CD14-positive monocyte (primary cell): ENCODE data around the gene AFF2. TPM values are rescaled to one million over a fixed set of nuclear protein-coding genes. Genes with fewer than 3 reads are reported as not detected.

ENCODE experiments used
- DNase-seq, 3 donors: peaks; one replicate each; pipeline ENCODE4 v3.0.0-alpha.2; 2011 to 2022
- H2AFZ ChIP-seq: 2 replicates; pipeline ENCODE4 v1.6.0; 2012; ENCODE audit warnings: mild to moderate bottlenecking, low read depth, low read length, inconsistent platforms; ENCODE audit not compliant: insufficient read depth, poor library complexity, severe bottlenecking
- H3K27ac ChIP-seq, 2 donors: 1 replicate in 1 of 2; 2 replicates in 1 of 2; pipeline ENCODE4 v1.5.1; 2012 to 2013; ENCODE audit warnings: low read length in 2 of 2, control low read depth in 1 of 2, inconsistent platforms in 1 of 2, low read depth in 1 of 2, mild to moderate bottlenecking in 1 of 2
- H3K27me3 ChIP-seq, 2 donors: one replicate each; pipeline versions ENCODE4 v1.6.0 to v1.6.1; 2011 to 2013; ENCODE audit warnings: low read length in 2 of 2; ENCODE audit not compliant: control insufficient read depth in 2 of 2, insufficient read depth in 2 of 2
- H3K36me3 ChIP-seq, 2 donors: replicated peaks in 1 of 2; 1 replicate in 1 of 2; 2 replicates in 1 of 2; pipeline versions ENCODE4 v1.5.1 to v1.6.1; 2012 to 2013; ENCODE audit warnings: low read length in 2 of 2, control low read depth in 1 of 2, inconsistent platforms in 1 of 2, mild to moderate bottlenecking in 1 of 2; ENCODE audit not compliant: insufficient read depth in 2 of 2, control insufficient read depth in 1 of 2
- H3K4me1 ChIP-seq, 2 donors: 1 replicate in 1 of 2; 2 replicates in 1 of 2; pipeline versions ENCODE4 v1.5.1 to v1.6.1; 2012 to 2013; ENCODE audit warnings: low read length in 2 of 2, control low read depth in 1 of 2, inconsistent platforms in 1 of 2, mild to moderate bottlenecking in 1 of 2, moderate library complexity in 1 of 2; ENCODE audit not compliant: insufficient read depth in 2 of 2, control insufficient read depth in 1 of 2
- H3K4me2 ChIP-seq: replicated peaks from 2 replicates; pipeline ENCODE3; 2012; ENCODE audit warnings: low read length, moderate library complexity, mild to moderate bottlenecking; ENCODE audit not compliant: poor library complexity, severe bottlenecking; ENCODE audit errors: extremely low read depth
- H3K4me3 ChIP-seq, 3 experiments: fragments of 200-600 bp in 1 of 3; sonication (generic) in 1 of 3; replicated peaks in 1 of 3; 1 replicate in 2 of 3; 2 replicates in 1 of 3; pipeline ENCODE4 v1.5.1; 2011 to 2013; ENCODE audit warnings: low read length in 3 of 3, mild to moderate bottlenecking in 3 of 3, control low read depth in 2 of 3, low read depth in 2 of 3, inconsistent platforms in 1 of 3, moderate library complexity in 1 of 3
- H3K79me2 ChIP-seq: 2 replicates; pipeline ENCODE4 v1.6.0; 2012; ENCODE audit warnings: mild to moderate bottlenecking, control low read depth, inconsistent platforms, low read length, moderate library complexity; ENCODE audit not compliant: insufficient read depth
- H3K9ac ChIP-seq: 2 replicates; pipeline ENCODE4 v1.6.0; 2017; ENCODE audit warnings: low read length, mild to moderate bottlenecking; ENCODE audit not compliant: insufficient read depth, poor library complexity, severe bottlenecking
- H3K9me3 ChIP-seq, 2 donors: replicated peaks in 1 of 2; 1 replicate in 1 of 2; 2 replicates in 1 of 2; pipeline versions ENCODE4 v1.5.1 to v1.6.1; 2012 to 2013; ENCODE audit warnings: low read length in 2 of 2, control low read depth in 1 of 2; ENCODE audit not compliant: control insufficient read depth in 1 of 2, insufficient read depth in 1 of 2
- H4K20me1 ChIP-seq: 2 replicates; pipeline ENCODE4 v1.6.0; 2012; ENCODE audit warnings: mild to moderate bottlenecking, low read length, control low read depth, moderate library complexity; ENCODE audit not compliant: insufficient read depth
- H3K27ac Mint-ChIP-seq, 7 donors: one replicate each; pipeline ENCODE4 v1.8.0; 2020; ENCODE audit warnings: mild to moderate bottlenecking in 7 of 7, mixed read lengths in 7 of 7, moderate library complexity in 6 of 7, inconsistent platforms in 2 of 7
- H3K27me3 Mint-ChIP-seq, 3 donors: one replicate each; pipeline ENCODE4 v1.8.0; 2021 to 2022; ENCODE audit warnings: low read depth in 3 of 3, mild to moderate bottlenecking in 3 of 3, mixed read lengths in 3 of 3, moderate library complexity in 3 of 3, inconsistent platforms in 1 of 3
- H3K36me3 Mint-ChIP-seq, 2 donors: one replicate each; pipeline ENCODE4 v1.8.0; 2020; ENCODE audit warnings: mixed read lengths in 2 of 2, inconsistent platforms in 1 of 2, mild to moderate bottlenecking in 1 of 2
- H3K4me1 Mint-ChIP-seq: one replicate; pipeline ENCODE4 v1.8.0; 2020; ENCODE audit warnings: mild to moderate bottlenecking, mixed read lengths
- H3K4me3 Mint-ChIP-seq, 2 donors: one replicate each; pipeline ENCODE4 v1.8.0; 2020; ENCODE audit warnings: mild to moderate bottlenecking in 2 of 2, mixed read lengths in 2 of 2, moderate library complexity in 1 of 2
- H3K9me3 Mint-ChIP-seq, 7 donors: one replicate each; pipeline ENCODE4 v1.8.0; 2020 to 2022; ENCODE audit warnings: mixed read lengths in 7 of 7, mild to moderate bottlenecking in 6 of 7, moderate library complexity in 6 of 7, inconsistent platforms in 2 of 7
- CTCF ChIP-seq: fragments of 200-600 bp; IDR thresholded peaks from one replicate; pipeline ENCODE4 v1.8.0; 2022; ENCODE audit warnings: antibody characterized with exemption, mild to moderate bottlenecking
- WGBS: methylation state at CpG from one replicate; pipeline ENCODE4 v1.1.5; 2013; ENCODE audit warnings: missing lambda C conversion rate; ENCODE audit not compliant: insufficient coverage; 5-methylcytosine and 5-hydroxymethylcytosine counted together
- intact Hi-C, 2 donors: fragments of 100-400 bp; cut with micrococcal nuclease; formaldehyde crosslinking; loops; one replicate each; pipeline versions ENCODE4 v1.15.0 to v1.15.1; 2023
- polyA plus RNA-seq, 3 donors: library from polyadenylated mRNA; depleted of rRNA in 1 of 3; unstranded in 2 of 3; stranded (reverse) in 1 of 3; fragments of 300-500 nt in 2 of 3; fragments of >200 nt in 1 of 3; fragmentation: Illumina TruSeq in 2 of 3; gene quantifications; 1 replicate in 2 of 3; 2 replicates in 1 of 3; pipeline ENCODE4 v1.2.3, GENCODE V29; 2012 to 2021

The AFF2 gene
- polyA plus RNA-seq, 3 donors, result 0.07 to 1.1 (median 0.70) TPM

GRCh38 chrX:148612431-148612830, 112.0 kb downstream of the AFF2 start:
- intact Hi-C loops, result no loop called here
- Histone ChIP-seq H3K27ac (no peak overlapping the region), H4K20me1 (no peaks in the 10 kb centered on the region), H2AFZ (no peak overlapping the region), H3K4me2 (no peak overlapping the region), H3K27me3 (no peaks in the 10 kb centered on the region), H3K79me2 (no peaks in the 10 kb centered on the region), H3K9ac (no peak overlapping the region), H3K4me1 (peaks cover 13 to 14% of the 10 kb centered on the region in 2 donors), H3K36me3 (no peaks in the 10 kb centered on the region), H3K4me3 (no peak overlapping the region), H3K9me3 (peaks cover 0 to under 1% of the 10 kb centered on the region in 2 donors)
- Mint-ChIP-seq H3K9me3 (peaks cover 0 to 3% (median under 1%) of the 10 kb centered on the region in 7 donors), H3K27me3 (no peaks in the 10 kb centered on the region), H3K4me3 (no peak overlapping the region), H3K27ac (no peak overlapping the region), H3K4me1 (peaks cover 15% of the 10 kb centered on the region), H3K36me3 (peaks cover 0 to under 1% of the 10 kb centered on the region in 2 donors)
- TF ChIP-seq CTCF, result no peak
- no peak for DNase-seq
- WGBS, result no CpG with 5 or more reads among the region's 2 CpGs

GRCh38 chrX:148613636-148614035, 113.2 kb downstream of the AFF2 start:
- Histone ChIP-seq H3K27me3 (no peaks in the 10 kb centered on the region), H3K9me3 (no peaks in the 10 kb centered on the region), H3K27ac (no peak overlapping the region), H3K4me1 (peaks cover 13 to 14% of the 10 kb centered on the region in 2 donors), H3K79me2 (no peaks in the 10 kb centered on the region), H3K4me2 (no peak overlapping the region), H2AFZ (no peak overlapping the region), H4K20me1 (no peaks in the 10 kb centered on the region), H3K36me3 (no peaks in the 10 kb centered on the region), H3K9ac (no peak overlapping the region), H3K4me3 (no peak overlapping the region)
- Mint-ChIP-seq H3K27me3 (no peaks in the 10 kb centered on the region), H3K9me3 (peaks cover 0 to 9% (median 3%) of the 10 kb centered on the region in 7 donors), H3K4me1 (peaks cover 15% of the 10 kb centered on the region), H3K27ac (no peak overlapping the region), H3K4me3 (no peak overlapping the region), H3K36me3 (no peaks in the 10 kb centered on the region)
- TF ChIP-seq CTCF, result no peak
- WGBS, result no CpG with 5 or more reads among the region's 4 CpGs
- intact Hi-C loops, result no loop called here
- no peak for DNase-seq
